Prostate gland (tissue), 2 donors: Measurements from ENCODE around the gene HIVEP2. TPM values are rescaled to one million over a fixed set of nuclear protein-coding genes. Genes with fewer than 3 reads are reported as not detected.

ENCODE experiments used
- DNase-seq: peaks from one replicate; pipeline ENCODE4 v3.0.0-alpha.2; 2019; ENCODE audit warnings: low spot score
- H3K27ac ChIP-seq, 2 donors: fragments of 200-600 bp; sonication (generic); 2 replicates each; pipeline ENCODE4 v1.5.1; 2017 to 2019
- H3K27me3 ChIP-seq: fragments of 200-600 bp; sonication (generic); replicated peaks from 2 replicates; pipeline ENCODE4 v1.5.1; 2019; ENCODE audit not compliant: insufficient read depth
- H3K36me3 ChIP-seq, 2 donors: fragments of 200-600 bp; sonication (generic); 1 replicate in 1 of 2; 2 replicates in 1 of 2; pipeline versions ENCODE4 v1.5.1 to v1.8.1; 2017 to 2019
- H3K4me1 ChIP-seq: fragments of 200-600 bp; sonication (generic); replicated peaks from 2 replicates; pipeline ENCODE4 v1.5.1; 2019
- H3K4me3 ChIP-seq, 2 donors: fragments of 200-600 bp; sonication (generic); 2 replicates each; pipeline ENCODE4 v1.5.1; 2017 to 2019
- H3K9me3 ChIP-seq: fragments of 200-600 bp; sonication (generic); 2 replicates; pipeline ENCODE4 v1.5.1; 2017
- CTCF ChIP-seq, 4 experiments: fragments of 200-600 bp in 2 of 4; fragments of 450-650 bp in 2 of 4; sonication (generic) in 2 of 4; IDR thresholded peaks; 1 replicate in 3 of 4; 2 replicates in 1 of 4; pipeline ENCODE4 v1.5.1; 2016 to 2019; ENCODE audit warnings: antibody characterized with exemption in 4 of 4, mild to moderate bottlenecking in 2 of 4, moderate library complexity in 2 of 4
- POLR2A ChIP-seq: fragments of 450-650 bp; IDR thresholded peaks from one replicate; pipeline ENCODE4 v1.6.1; 2016; ENCODE audit warnings: antibody characterized with exemption, mild to moderate bottlenecking
- POLR2AphosphoS5 ChIP-seq: sonication (generic); formaldehyde crosslinking; IDR thresholded peaks from one replicate; pipeline ENCODE4 v1.6.1; 2017; ENCODE audit warnings: antibody characterized with exemption
- WGBS: methylation state at CpG from one replicate; pipeline ENCODE4 v1.1.5; 2018; 5-methylcytosine and 5-hydroxymethylcytosine counted together
- intact Hi-C: fragments of 100-400 bp; cut with DNase I; formaldehyde crosslinking; loops from one replicate; pipeline ENCODE4 v1.14.2; 2022
- total RNA-seq, 2 donors: library from RNA; depleted of rRNA; stranded (reverse); fragments of >200 nt; gene quantifications; one replicate each; pipeline ENCODE4 v1.1.0, GENCODE V29; 2016

Gene HIVEP2
- total RNA-seq, 2 donors from 2014 or later = 15.8 to 19.3 TPM

- Histone ChIP-seq H3K27ac (no peak overlapping the region), H3K27me3 (no peaks in the 10 kb centered on the region), H3K9me3 (no peaks in the 10 kb centered on the region), H3K4me1 (no peaks in the 10 kb centered on the region), H3K4me3 (no peak overlapping the region), H3K36me3 (no peaks in the 10 kb centered on the region)
- intact Hi-C loops = no loop called here
- no peak for TF ChIP-seq POLR2AphosphoS5
- TF ChIP-seq CTCF (IDR thresholded peaks at IDR 0.05) = no peak
- TF ChIP-seq POLR2A = no peak
- 87% methylated on average over 4 of the region's 4 CpGs for WGBS
- DNase-seq = no peak
These were observed 38.0 kb downstream of the HIVEP2 start for GRCh38 chr6:142906945-142907470.

GRCh38 chr6:142903812-142904211 lies 41.2 kb downstream of the HIVEP2 start:
- TF ChIP-seq CTCF (IDR thresholded peaks at IDR 0.05) (no peak), POLR2A (no peak), POLR2AphosphoS5 (no peak)
- Histone ChIP-seq H3K4me1 (no peaks in the 10 kb centered on the region), H3K36me3 (no peaks in the 10 kb centered on the region), H3K9me3 (no peaks in the 10 kb centered on the region), H3K4me3 (no peak overlapping the region), H3K27me3 (no peaks in the 10 kb centered on the region), H3K27ac (no peak overlapping the region)
- 96% methylated on average over 1 of the region's 1 CpG for WGBS
- intact Hi-C loops = no loop called here
- DNase-seq = no peak

GRCh38 chr6:142902636-142903053 lies 42.3 kb downstream of the HIVEP2 start:
- Histone ChIP-seq H3K9me3 (no peaks in the 10 kb centered on the region), H3K4me1 (no peaks in the 10 kb centered on the region), H3K4me3 (no peak overlapping the region), H3K27ac (no peak overlapping the region), H3K27me3 (no peaks in the 10 kb centered on the region), H3K36me3 (no peaks in the 10 kb centered on the region)
- intact Hi-C loops = no loop called here
- 64% methylated on average over 4 of the region's 4 CpGs for WGBS
- TF ChIP-seq CTCF (IDR thresholded peaks at IDR 0.05) (no peak), POLR2AphosphoS5 (peak; percentile 20), POLR2A (no peak)
- DNase-seq = no peak

- DNase-seq = no peak
- H3K4me3 ChIP-seq = no peak overlapping the region
- TF ChIP-seq POLR2AphosphoS5 = no peak
- no peak for TF ChIP-seq CTCF (IDR thresholded peaks at IDR 0.05)
- no peak for TF ChIP-seq POLR2A
- intact Hi-C loops = no loop called here
- H3K27me3 ChIP-seq = no peaks in the 10 kb centered on the region
- no peaks in the 10 kb centered on the region for H3K4me1 ChIP-seq
- no peak overlapping the region for H3K27ac ChIP-seq
- no peaks in the 10 kb centered on the region for H3K9me3 ChIP-seq
- no peaks in the 10 kb centered on the region for H3K36me3 ChIP-seq
- WGBS = 90% methylated on average over 6 of the region's 6 CpGs
These were observed 43.4 kb downstream of the HIVEP2 start for GRCh38 chr6:142901611-142902010.

GRCh38 chr6:142900227-142900971 lies 44.6 kb downstream of the HIVEP2 start:
- Histone ChIP-seq H3K27me3 (no peaks in the 10 kb centered on the region), H3K36me3 (no peaks in the 10 kb centered on the region), H3K9me3 (no peaks in the 10 kb centered on the region), H3K27ac (no peak overlapping the region), H3K4me1 (no peaks in the 10 kb centered on the region), H3K4me3 (no peak overlapping the region)
- intact Hi-C loops = no loop called here
- 49% methylated on average over 10 of the region's 10 CpGs for WGBS
- TF ChIP-seq CTCF (IDR thresholded peaks at IDR 0.05) = no peak
- TF ChIP-seq POLR2A = no peak
- TF ChIP-seq POLR2AphosphoS5 = no peak
- no peak for DNase-seq
